Stimulated activated naive CD8-positive, alpha-beta T cell treated with anti-CD3 and anti-CD28 coated beads, Interleukin-15, Interleukin-2, amounts not matched to agents 100 ng/mL and 50 ng/mL, for 24 hours (primary cell): Measurements from ENCODE around the gene CDH10.

Experiments used
- H3K27ac Mint-ChIP-seq: one replicate; pipeline ENCODE4 v1.8.0; 2021; ENCODE audit warnings: mild to moderate bottlenecking, mixed read lengths
- H3K27me3 Mint-ChIP-seq: one replicate; pipeline ENCODE4 v1.8.0; 2021; ENCODE audit warnings: mixed read lengths
- H3K36me3 Mint-ChIP-seq: one replicate; pipeline ENCODE4 v1.8.0; 2021; ENCODE audit warnings: low read depth, mixed read lengths
- H3K4me1 Mint-ChIP-seq: one replicate; pipeline ENCODE4 v1.8.0; 2021; ENCODE audit warnings: low read depth, mixed read lengths
- H3K4me3 Mint-ChIP-seq: one replicate; pipeline ENCODE4 v1.8.0; 2021; ENCODE audit warnings: mild to moderate bottlenecking, mixed read lengths
- H3K9me3 Mint-ChIP-seq: one replicate; pipeline ENCODE4 v1.8.0; 2021; ENCODE audit warnings: mixed read lengths

The CDH10 gene

DNA sequence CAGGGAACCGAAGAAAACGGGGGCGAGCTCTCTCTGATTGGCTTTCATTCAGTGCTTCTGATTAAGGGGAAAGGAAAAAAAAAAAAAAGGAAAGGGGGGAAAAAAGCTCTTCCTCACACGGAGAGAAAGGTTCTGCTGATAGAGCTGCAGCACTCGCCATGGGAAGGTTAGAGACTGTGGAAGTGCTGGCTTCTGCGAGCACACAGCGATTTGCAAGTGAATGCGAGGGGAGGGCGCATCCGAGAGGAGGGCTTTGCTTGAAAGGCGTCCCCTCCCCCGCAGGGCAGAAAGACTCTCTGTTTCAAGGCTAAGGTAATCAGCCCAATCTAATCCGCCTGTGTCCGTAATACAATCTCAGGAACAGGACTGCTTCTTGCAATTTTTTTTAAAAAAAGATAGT lies at the start of gene CDH10:
Gene CDH10 (minus strand): TSS at position 218 of the 400 bp plus-strand sequence. CDS start 51,488 bp downstream, outside the sequence.
- Mint-ChIP-seq H3K9me3 (peaks cover 5% of the 10 kb centered on the region), H3K4me3 (no peak within 1 kb of the TSS), H3K4me1 (no peaks in the 10 kb centered on the region), H3K36me3 (no peaks in the 10 kb centered on the region), H3K27ac (no peak within 1 kb of the TSS), H3K27me3 (no peaks in the 10 kb centered on the region)

DNA sequence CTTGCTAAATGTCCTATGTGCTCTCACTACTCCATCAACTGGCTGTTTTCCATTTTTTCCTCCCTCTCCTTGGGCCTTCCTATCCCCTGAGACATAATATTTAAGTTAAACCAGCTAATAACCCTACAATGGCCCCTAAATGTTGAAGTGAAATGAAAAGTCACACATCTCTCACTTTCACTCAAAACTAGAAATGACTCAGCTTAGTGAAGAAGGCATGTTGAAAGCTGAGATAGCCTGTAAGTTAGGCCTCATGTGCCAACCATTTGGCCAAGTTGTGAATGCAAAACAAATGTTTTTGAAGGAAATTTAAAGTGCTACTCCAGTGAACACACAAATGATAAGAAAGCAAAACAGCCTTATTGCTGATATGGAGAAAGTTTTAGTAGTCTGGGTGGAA lies 48.8 kb upstream of the CDH10 start:
- Mint-ChIP-seq H3K36me3 (no peaks in the 10 kb centered on the region), H3K27ac (no peak overlapping the region), H3K4me3 (no peak overlapping the region), H3K9me3 (peaks cover 31% of the 10 kb centered on the region), H3K4me1 (no peaks in the 10 kb centered on the region), H3K27me3 (no peaks in the 10 kb centered on the region)

DNA sequence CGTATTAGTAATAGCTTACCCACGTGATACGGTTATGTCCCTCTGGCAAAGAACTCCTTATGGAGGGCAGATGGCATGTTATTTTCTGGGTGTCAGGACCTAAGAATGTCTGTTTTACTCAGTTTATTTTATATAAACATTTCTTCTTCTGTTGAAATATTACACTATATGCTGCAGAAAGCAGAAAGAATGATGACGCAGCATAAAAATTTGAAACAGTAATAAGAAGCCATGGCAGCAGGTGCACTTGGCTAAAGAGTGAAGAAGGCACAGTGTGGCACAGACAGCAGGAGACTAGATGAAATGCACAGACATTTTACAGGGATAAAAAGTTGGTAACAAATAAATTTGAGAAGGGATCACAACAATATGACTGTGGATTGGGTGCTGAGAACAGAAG lies 46.3 kb upstream of the CDH10 start:
- Mint-ChIP-seq H3K9me3 (peaks cover 28% of the 10 kb centered on the region), H3K4me1 (no peaks in the 10 kb centered on the region), H3K27me3 (no peaks in the 10 kb centered on the region), H3K4me3 (no peak overlapping the region), H3K27ac (no peak overlapping the region), H3K36me3 (no peaks in the 10 kb centered on the region)

DNA sequence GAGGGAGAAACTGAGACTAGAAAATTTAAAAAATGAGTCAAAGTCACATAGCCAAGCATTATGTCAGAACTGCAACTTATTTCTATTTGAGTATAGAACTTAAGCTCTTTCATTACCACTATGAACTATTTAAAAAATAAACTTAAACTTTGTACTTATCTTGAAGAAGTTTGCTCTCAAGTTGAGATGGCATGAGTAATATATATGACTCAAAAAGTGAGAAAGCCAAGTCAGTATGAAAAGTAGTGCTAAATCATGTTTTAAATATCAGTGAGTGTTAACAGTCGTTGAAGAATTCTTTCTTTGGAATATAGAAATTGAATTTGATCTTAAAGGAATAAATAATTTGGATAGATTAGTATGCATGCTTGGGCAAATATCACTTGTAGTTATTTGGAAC lies 36.3 kb upstream of the CDH10 start:
- no peak overlapping the region for H3K4me3 Mint-ChIP-seq
- H3K4me1 Mint-ChIP-seq: no peaks in the 10 kb centered on the region
- no peak overlapping the region for H3K27ac Mint-ChIP-seq
- peaks cover 17% of the 10 kb centered on the region for H3K9me3 Mint-ChIP-seq
- H3K27me3 Mint-ChIP-seq: no peaks in the 10 kb centered on the region
- no peaks in the 10 kb centered on the region for H3K36me3 Mint-ChIP-seq

DNA sequence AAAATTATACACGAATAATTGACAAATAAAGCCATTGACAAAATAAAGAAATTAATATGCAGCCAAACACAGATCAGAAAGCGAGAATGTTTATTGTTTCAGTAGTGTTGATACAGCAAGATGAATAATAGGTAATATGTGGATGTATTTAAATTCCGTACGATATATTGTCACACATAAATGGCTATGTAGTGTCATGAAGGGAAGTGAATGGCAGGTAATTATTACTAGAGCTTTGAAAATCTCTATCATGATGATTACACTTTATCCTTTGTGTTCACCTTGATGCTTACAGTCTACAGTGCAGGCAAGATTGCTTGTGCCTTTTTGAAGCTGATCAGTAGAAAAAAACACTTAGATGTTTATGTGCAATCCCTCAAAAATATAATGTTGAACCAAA lies 23.3 kb upstream of the CDH10 start:
- no peaks in the 10 kb centered on the region for H3K4me1 Mint-ChIP-seq
- H3K27ac Mint-ChIP-seq: no peak overlapping the region
- peaks cover 18% of the 10 kb centered on the region for H3K9me3 Mint-ChIP-seq
- H3K36me3 Mint-ChIP-seq: no peaks in the 10 kb centered on the region
- no peaks in the 10 kb centered on the region for H3K27me3 Mint-ChIP-seq
- no peak overlapping the region for H3K4me3 Mint-ChIP-seq

DNA sequence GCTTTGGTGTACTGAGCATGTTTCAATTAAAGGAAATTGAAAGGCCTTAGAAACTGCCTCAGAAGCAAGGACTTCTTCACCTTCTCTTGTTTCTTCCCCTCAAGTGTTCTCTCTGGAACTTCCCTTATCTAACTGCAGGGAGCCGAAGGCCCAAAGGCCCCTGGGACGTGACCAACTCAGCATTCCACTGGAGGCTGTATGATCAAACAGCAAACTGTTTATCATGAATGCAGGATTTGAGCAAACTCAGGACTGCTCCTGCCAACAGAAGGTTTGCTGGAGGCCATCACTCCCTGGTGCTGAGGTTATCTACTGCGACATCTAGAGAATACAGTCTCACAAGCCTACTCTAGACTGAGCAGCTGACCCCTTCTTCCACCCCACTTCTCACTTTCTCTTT lies 4.8 kb upstream of the CDH10 start:
- H3K27me3 Mint-ChIP-seq: no peaks in the 10 kb centered on the region
- no peaks in the 10 kb centered on the region for H3K4me1 Mint-ChIP-seq
- no peak overlapping the region for H3K27ac Mint-ChIP-seq

DNA sequence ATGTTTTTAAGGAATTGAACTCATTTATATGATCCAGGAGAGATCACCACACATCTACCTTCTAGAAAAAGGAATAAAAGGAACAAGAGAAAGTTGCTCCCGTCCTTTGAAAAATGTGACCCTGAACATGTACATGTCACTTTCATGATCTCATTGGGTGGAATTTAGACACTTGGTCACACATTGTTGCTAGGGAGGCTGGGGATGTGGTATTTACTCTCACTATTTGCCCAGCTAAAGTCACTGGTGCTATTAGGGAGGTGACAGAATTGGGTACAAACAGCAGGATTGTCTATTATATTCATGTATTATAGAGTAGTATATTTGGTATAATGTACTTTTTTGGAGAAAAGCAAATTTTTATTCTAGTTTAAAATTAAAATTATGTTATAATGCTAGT lies 2.1 kb upstream of the CDH10 start:
- H3K27me3 Mint-ChIP-seq: no peaks in the 10 kb centered on the region
- H3K4me1 Mint-ChIP-seq: no peaks in the 10 kb centered on the region
- H3K36me3 Mint-ChIP-seq: no peaks in the 10 kb centered on the region
- no peak overlapping the region for H3K27ac Mint-ChIP-seq
- H3K4me3 Mint-ChIP-seq: no peak overlapping the region
- H3K9me3 Mint-ChIP-seq: peaks cover 8% of the 10 kb centered on the region

More for the DNA sequence above, 4.8 kb upstream of the CDH10 start:
- Mint-ChIP-seq H3K36me3 (no peaks in the 10 kb centered on the region), H3K9me3 (peaks cover 8% of the 10 kb centered on the region), H3K4me3 (no peak overlapping the region)

DNA sequence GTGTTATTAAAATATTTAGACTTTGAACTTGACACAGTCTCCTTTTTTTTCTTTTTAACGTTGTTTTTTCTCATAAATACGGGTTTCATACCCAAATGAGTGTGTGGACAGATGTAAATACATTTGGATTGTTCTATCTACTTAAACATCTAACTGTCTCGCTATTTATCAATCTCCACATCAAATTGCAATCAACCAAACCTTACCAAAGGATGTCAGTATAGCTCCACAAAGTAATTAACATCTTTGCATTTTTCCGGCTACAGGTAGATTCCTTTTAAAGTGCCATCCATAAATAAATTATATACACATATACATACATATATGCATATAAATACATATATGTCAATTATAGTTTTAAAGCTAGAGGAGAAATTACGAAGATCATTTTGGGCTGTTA lies 705 bp upstream of the CDH10 start:
- Mint-ChIP-seq H3K36me3 (no peaks in the 10 kb centered on the region), H3K27me3 (no peaks in the 10 kb centered on the region), H3K27ac (no peak overlapping the region), H3K9me3 (peaks cover 5% of the 10 kb centered on the region), H3K4me3 (no peak overlapping the region), H3K4me1 (no peaks in the 10 kb centered on the region)

DNA sequence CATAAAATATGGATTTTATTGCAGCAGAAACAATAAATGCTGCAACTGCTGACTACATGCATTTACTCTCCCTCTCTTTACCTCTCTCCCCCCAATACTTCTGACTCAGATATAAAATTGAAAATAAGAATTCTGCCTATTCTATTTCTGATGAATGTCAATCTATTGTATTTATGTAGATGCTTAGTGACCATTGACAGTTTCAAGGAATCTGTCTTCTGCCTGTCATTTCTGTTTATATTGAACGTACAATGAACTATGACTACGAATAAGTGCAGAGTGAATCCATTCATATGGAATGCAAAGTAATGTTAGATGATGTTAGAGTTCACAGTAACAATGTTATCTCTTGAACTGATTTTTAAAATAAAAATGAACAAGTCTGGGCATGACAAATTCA lies 898 bp downstream of the CDH10 start:
- Mint-ChIP-seq H3K27ac (no peak overlapping the region), H3K9me3 (peaks cover 5% of the 10 kb centered on the region), H3K27me3 (no peaks in the 10 kb centered on the region), H3K4me3 (no peak overlapping the region), H3K36me3 (no peaks in the 10 kb centered on the region), H3K4me1 (no peaks in the 10 kb centered on the region)

DNA sequence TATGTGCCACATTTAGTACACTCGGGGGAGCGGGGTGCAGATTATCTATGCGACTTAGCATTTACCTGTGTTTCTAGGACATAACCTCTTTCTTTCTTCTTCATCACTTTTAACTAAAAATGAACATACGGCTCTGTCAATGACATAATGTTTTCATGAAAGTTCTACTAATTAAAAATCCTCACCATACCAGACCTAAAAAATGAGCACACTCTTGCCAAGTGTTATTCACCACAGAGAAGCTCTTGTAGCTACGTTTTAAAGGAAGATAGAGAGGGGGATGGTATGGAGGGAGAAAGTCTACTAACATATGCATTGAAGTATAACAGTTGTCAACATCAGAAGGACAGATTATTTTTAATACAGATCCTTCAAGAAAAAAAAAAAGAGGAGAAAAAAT lies 1.6 kb downstream of the CDH10 start:
- Mint-ChIP-seq H3K27me3 (no peaks in the 10 kb centered on the region), H3K4me3 (no peak overlapping the region), H3K36me3 (no peaks in the 10 kb centered on the region), H3K4me1 (no peaks in the 10 kb centered on the region), H3K9me3 (peaks cover 5% of the 10 kb centered on the region), H3K27ac (no peak overlapping the region)

DNA sequence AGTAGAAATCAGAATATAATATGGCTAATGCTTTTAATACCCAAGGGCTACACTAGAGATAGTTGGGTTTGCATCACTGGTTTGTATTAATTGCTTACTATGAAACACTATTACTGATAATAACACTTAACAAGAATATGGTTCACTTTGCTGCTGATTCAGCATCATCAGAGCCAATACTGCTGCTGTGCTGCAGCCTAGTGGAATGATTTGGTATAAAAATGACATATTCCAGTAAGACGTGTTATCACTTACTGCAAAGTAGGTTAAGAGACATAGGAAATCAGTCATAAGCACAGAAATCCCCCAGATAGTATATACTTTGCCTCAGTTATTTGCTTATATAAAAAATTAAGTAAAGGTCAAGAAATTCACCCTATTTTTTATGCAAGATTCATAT lies 2.8 kb downstream of the CDH10 start:
- no peaks in the 10 kb centered on the region for H3K4me1 Mint-ChIP-seq
- H3K9me3 Mint-ChIP-seq: peaks cover 5% of the 10 kb centered on the region
- H3K27me3 Mint-ChIP-seq: no peaks in the 10 kb centered on the region
- H3K36me3 Mint-ChIP-seq: no peaks in the 10 kb centered on the region
- H3K27ac Mint-ChIP-seq: no peak overlapping the region
- no peak overlapping the region for H3K4me3 Mint-ChIP-seq

DNA sequence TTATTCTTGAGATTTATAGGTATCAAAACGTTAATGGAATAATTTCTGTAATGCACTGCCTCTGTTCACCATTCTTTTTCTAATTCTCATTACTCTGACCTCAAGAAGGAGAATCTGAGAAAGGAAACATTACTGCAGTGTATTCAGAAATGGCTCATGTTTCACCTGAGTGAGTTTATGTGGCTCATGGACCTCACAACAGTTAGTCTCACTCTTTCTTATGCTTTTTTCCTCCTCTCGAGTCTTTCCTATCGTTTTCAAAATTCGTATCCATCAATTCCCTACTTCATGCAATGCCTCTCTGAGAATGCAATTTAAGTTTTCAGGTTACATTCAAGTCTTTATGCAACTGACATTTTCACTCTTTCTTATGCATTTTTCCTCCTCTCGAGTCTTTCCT lies 9.6 kb downstream of the CDH10 start:
- Mint-ChIP-seq H3K27ac (no peak overlapping the region), H3K27me3 (no peaks in the 10 kb centered on the region), H3K9me3 (no peaks in the 10 kb centered on the region), H3K4me1 (no peaks in the 10 kb centered on the region), H3K36me3 (no peaks in the 10 kb centered on the region), H3K4me3 (no peak overlapping the region)

DNA sequence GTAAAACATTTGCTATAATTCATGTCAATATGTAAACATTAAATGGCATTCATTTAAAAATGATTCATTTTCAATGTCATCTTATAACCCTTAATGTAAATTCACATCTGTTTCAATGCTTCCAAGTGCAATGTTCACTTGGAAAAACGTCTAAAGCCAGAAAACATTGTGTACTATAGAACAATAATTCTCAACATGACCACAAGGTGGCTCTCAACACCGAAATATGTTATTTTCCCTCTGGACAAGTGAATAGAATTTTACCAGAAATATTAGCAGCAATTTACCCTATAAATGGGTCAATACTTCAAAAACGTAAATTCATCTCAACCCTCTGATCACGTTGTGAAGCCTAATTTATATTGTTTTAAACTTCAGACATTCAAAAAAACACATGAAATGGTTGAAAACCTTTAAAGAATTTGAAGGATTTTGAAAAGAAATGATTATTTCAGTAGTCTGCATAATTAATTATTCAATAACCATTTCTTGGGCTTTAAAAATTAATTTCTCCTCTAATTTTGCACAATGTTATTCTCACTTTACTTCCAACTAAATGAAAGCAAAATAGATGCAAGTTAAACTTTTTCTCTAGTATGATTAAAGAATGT lies 11.0 kb downstream of the CDH10 start:
- Mint-ChIP-seq H3K4me1 (no peaks in the 10 kb centered on the region), H3K27ac (no peak overlapping the region), H3K27me3 (no peaks in the 10 kb centered on the region), H3K4me3 (no peak overlapping the region), H3K36me3 (no peaks in the 10 kb centered on the region), H3K9me3 (no peaks in the 10 kb centered on the region)

DNA sequence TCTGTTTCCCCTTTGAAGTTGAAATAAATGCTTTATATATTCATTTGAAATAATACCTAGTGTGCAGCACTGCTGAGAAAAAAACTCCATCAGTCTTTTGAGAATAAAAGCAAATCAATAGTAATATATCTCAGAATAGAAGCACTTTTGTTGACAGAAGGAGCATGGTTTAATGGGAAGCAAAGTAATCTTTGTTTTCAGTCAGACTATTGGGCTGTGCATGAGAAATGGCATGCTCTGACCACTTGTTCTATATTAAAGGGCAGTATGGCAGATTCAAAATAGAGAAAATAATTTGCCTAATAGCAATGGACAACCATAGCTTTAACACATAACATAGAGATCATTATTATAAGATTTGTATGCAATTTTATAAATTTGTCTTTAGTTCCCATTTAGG lies 12.4 kb downstream of the CDH10 start:
- Mint-ChIP-seq H3K27ac (no peak overlapping the region), H3K4me3 (no peak overlapping the region), H3K36me3 (no peaks in the 10 kb centered on the region), H3K4me1 (no peaks in the 10 kb centered on the region), H3K9me3 (no peaks in the 10 kb centered on the region), H3K27me3 (no peaks in the 10 kb centered on the region)

DNA sequence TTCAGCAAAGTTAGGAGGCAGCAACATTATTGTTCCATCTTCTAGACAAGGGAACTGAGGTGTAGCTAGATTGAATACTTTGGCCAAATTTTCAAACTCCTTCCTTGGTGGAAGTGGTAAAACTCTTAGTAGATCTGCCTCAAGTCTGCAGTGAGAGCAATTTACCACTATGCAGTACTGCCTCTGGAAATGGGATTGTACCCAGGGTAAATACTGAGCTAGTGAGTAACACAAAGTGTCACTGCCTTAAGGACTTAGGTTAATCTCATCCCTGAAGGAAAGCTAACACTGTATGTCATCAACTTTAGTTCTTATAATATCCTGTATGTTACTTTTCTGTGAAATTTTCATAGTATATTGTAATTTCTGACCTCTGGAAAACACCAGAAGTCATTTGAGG lies 13.9 kb downstream of the CDH10 start:
- no peak overlapping the region for H3K4me3 Mint-ChIP-seq
- H3K4me1 Mint-ChIP-seq: no peaks in the 10 kb centered on the region
- no peaks in the 10 kb centered on the region for H3K36me3 Mint-ChIP-seq
- no peaks in the 10 kb centered on the region for H3K9me3 Mint-ChIP-seq
- H3K27me3 Mint-ChIP-seq: no peaks in the 10 kb centered on the region
- no peak overlapping the region for H3K27ac Mint-ChIP-seq

DNA sequence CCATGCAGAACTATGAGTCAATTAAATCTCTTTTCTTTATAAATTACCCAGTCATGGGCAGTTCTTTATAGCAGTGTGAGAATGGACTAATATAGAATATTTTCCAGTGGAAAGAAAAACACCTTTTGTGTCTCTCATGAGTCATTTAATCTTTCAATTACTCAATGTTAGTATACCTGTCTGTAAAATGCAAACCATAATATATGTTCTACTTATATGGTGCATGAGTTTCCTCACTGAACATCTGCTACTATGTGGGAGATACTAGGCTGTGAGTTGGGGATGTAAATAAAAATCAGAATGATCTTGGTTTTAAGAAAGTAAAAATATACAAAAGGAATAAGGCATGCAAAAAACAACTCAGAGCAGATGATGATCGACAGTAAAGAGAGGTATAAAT lies 15.0 kb downstream of the CDH10 start:
- Mint-ChIP-seq H3K4me3 (no peak overlapping the region), H3K9me3 (no peaks in the 10 kb centered on the region), H3K4me1 (no peaks in the 10 kb centered on the region), H3K27ac (no peak overlapping the region), H3K27me3 (no peaks in the 10 kb centered on the region), H3K36me3 (no peaks in the 10 kb centered on the region)
